ELF-1 (cell line): ENCODE data around the gene PIRT.

Experiments
- DNase-seq: peaks from one replicate; pipeline ENCODE4 v3.0.0-alpha.2; 2016; ENCODE audit warnings: low read depth, low spot score

PIRT gene

GRCh38 chr17:10790491-10791401 lies 47.1 kb downstream of the PIRT start:
- peak; percentile 67 for DNase-seq

GRCh38 chr17:10789694-10790271 lies 48.1 kb downstream of the PIRT start:
- DNase-seq = no peak

- no peak for DNase-seq
Observed at GRCh38 chr17:10787306-10788045, 50.4 kb downstream of the PIRT start.

DNA sequence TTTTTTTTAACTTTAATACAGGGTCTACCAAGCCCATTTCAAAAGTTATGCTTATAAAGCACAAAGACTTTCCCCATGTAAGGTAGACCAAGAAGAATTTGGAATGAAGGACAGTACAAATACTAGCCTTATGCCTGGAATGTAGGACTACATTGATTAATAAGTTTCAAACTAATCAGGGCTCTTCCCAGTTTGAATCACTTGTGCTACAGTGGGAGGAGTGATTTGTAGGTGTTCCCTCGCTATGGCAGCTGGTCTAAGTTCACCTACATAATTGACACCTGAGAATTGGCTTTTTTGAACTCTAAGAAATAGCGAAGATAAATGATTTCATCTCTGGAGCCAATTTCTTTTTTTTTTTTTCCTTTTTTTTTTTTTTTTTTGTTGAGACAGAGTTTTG lies 52.6 kb downstream of the PIRT start:
- DNase-seq = no peak

- no peak for DNase-seq
Observed at GRCh38 chr17:10779609-10780008, 58.3 kb downstream of the PIRT start.

GRCh38 chr17:10777890-10778289 lies 60.0 kb downstream of the PIRT start:
- DNase-seq = no peak

GRCh38 chr17:10777131-10777807 lies 60.6 kb downstream of the PIRT start:
- no peak for DNase-seq

GRCh38 chr17:10776381-10776780 lies 61.5 kb downstream of the PIRT start:
- no peak for DNase-seq

DNA sequence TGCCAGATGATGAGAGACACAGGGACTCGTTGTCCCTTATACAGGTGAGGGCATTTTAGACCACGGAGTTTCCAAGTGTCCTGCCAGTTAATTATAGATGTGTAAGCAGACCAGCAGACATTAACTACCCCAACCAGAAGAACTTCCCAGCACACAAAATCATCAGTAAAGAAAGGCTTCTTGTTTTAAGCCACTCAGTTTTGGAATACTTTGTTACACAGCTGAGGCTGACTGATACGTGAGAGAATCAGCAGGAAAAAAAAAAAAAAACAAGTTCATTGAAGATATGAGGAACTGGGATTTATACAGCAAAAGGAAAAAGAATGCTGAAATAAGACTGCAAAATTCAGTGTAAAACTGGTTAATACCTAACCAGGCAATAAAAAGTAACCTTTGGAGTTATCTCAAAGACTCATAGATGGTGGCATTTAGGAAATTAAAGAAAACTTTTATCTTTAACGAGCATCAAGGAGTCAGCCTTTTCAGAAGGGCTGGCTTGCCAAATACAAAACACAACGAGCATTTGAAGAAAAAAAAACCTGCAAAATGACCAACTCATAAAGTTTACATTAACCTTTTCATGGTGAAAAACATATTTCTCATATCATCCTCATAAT lies 62.0 kb downstream of the PIRT start:
- no peak for DNase-seq

- DNase-seq = no peak
Observed at GRCh38 chr17:10775058-10775457, 62.8 kb downstream of the PIRT start.

DNA sequence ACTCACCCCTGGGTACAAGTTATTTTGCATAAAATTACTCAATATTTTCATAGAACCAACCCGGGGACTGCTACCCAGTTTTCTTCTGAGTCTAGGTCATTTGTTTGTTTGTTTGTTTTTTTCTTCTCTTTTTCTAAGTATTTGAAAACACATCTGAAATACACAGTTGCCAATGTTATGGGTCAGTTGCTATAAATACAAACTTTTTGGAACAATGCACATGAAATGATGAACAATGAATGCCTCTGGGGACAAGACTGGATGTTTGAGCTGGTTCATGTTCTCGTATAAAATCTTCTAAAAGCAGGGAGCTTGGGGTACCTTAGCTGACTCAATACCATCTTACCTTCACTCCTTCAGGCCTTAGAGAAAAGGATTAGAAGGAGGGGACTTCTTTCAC lies 64.5 kb downstream of the PIRT start:
- DNase-seq = no peak
